ENCODE data around the gene HEY2. TPM values are rescaled to one million over a fixed set of nuclear protein-coding genes. Genes with fewer than 3 reads are reported as not detected.

HEY2 gene
- total RNA-seq (2021) = 5.6 and 6.6 TPM in 2 replicates
- long read RNA-seq, transcript HEY2-201 (5 exons, 2,678 nt) = major isoform, 12 of 20 reads
- long read RNA-seq, partial matches to known transcripts = 4 of 20 reads
- long read RNA-seq, other reads (novel, unspliced or antisense) = 3 of 20 reads

DNA sequence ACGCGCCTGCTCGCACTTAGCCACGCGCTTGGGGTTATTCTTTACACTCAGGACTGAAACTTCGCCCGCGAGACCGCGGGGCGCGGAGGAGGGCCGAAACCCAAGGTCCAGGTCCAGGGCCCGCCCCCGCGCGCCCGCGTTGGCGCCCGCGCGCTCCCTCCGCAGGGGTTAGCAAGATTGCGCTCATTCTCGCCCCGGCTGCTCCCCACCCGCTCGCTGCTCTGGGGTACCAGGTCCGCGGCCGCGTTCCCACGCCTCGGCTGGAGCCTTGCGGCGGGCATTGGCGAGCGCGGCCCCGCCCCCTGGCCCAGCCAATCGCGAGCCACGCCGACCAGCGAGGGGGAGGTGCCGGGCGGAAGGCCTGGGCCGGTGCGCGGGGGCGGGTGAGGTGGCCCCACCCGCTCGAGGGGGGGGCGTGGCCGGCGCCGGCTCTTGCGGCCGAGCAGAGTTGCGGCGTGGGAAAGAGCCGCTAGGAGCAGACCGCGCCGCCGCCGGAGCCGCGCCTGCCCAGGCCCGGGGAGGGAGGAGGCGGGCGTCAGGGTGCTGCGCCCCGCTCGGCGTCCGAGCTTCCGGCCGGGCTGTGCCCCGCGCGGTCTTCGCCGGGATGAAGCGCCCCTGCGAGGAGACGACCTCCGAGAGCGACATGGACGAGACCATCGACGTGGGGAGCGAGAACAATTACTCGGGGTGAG, at the start of gene HEY2:
Gene HEY2 (plus strand): TSS at position 460 of the 692 bp plus-strand sequence. CDS start 145 bp downstream, at position 605.
- Histone ChIP-seq H2BK12ac (ENCODE audit: insufficient read length, low read depth, low read length) (no peak within 1 kb of the TSS), H3K4me1 (ENCODE audit: insufficient read depth, low read length) (peaks cover 4% of the 10 kb centered on the region), H2BK120ac (ENCODE audit: low read depth, low read length, poor library complexity, severe bottlenecking) (no peak within 1 kb of the TSS), H3K18ac (ENCODE audit: insufficient read length, low read depth, low read length) (no peak within 1 kb of the TSS), H2BK5ac (ENCODE audit: insufficient read length, low read length) (no peak within 1 kb of the TSS), H3K27me3 (ENCODE audit: insufficient read depth, low read length) (peaks cover 10% of the 10 kb centered on the region; the same call in 1 of the 2 replicates), H3K56ac (ENCODE audit: insufficient read length, low read depth, low read length) (no peak within 1 kb of the TSS), H4K91ac (ENCODE audit: insufficient read length, low read depth, low read length) (no peak within 1 kb of the TSS), H3K14ac (ENCODE audit: insufficient read depth, low read length) (no peak within 1 kb of the TSS), H2AK5ac (ENCODE audit: insufficient read length, low read length) (no peak within 1 kb of the TSS), H3T11ph (ENCODE audit: low read length) (no peak within 1 kb of the TSS), H3K23ac (ENCODE audit: insufficient read length, low read depth, low read length) (no peak within 1 kb of the TSS), H3K9me3 (ENCODE audit: control insufficient read depth, low read depth, low read length) (no peaks in the 10 kb centered on the region), H2AFZ (ENCODE audit: low read length) (no peak within 1 kb of the TSS), H3K4me2 (ENCODE audit: insufficient read depth, insufficient read length, low read length) (peak within 1 kb of the TSS; percentile 98), H4K20me1 (ENCODE audit: control insufficient read depth, insufficient read depth, insufficient read length) (no peaks in the 10 kb centered on the region), H4K8ac (replicated peaks; ENCODE audit: insufficient read length, low read depth, low read length) (no peak within 1 kb of the TSS), H3K9ac (ENCODE audit: extremely low read depth, insufficient read length, low read length) (peak within 1 kb of the TSS; percentile 1), H3K4ac (ENCODE audit: low read depth, low read length) (no peak within 1 kb of the TSS), H4K5ac (ENCODE audit: insufficient read length, low read depth, low read length) (no peak within 1 kb of the TSS), H3K79me1 (ENCODE audit: insufficient read depth, low read depth, low read length, poor library complexity, severe bottlenecking) (no peaks in the 10 kb centered on the region), H2BK15ac (ENCODE audit: low read depth, low read length) (no peak within 1 kb of the TSS), H3K27ac (ENCODE audit: insufficient read length, low read depth, low read length) (no peak within 1 kb of the TSS), H3K79me2 (ENCODE audit: insufficient read depth, low read length) (peaks cover 2% of the 10 kb centered on the region; the same call in 1 of the 2 replicates), H3K23me2 (ENCODE audit: insufficient read length, low read depth, low read length, poor library complexity, severe bottlenecking) (peaks cover 27% of the 10 kb centered on the region), H2BK20ac (ENCODE audit: low read depth, low read length, poor library complexity, severe bottlenecking) (no peak within 1 kb of the TSS)
- H3K4me1 Mint-ChIP-seq = peaks cover 67 to 68% of the 10 kb centered on the region in 2 experiments
- no peaks in the 10 kb centered on the region; a peak in 1 of 5 replicates for H3K9me3 Mint-ChIP-seq
- WGBS (ENCODE audit: extremely low coverage, insufficient read length, low lambda C conversion rate) = no CpG with 5 or more reads among the region's 95 CpGs
- peak within 1 kb of the TSS in 2 of 3 experiments; percentile 67 to 94; a peak in 4 of 7 replicates for H3K27ac Mint-ChIP-seq
- no peaks in the 10 kb centered on the region for H3K36me3 Mint-ChIP-seq (ENCODE audit: insufficient read depth in 1 of 3, low read depth in 3 of 3)
- H3K4me3 Mint-ChIP-seq = peak within 1 kb of the TSS; percentile 84 to 98
- peaks cover 30% of the 10 kb centered on the region for H3K27me3 Mint-ChIP-seq (ENCODE audit: low read depth)
- DNase-seq = peak; percentile 91
- TF ChIP-seq, protein P1, sequence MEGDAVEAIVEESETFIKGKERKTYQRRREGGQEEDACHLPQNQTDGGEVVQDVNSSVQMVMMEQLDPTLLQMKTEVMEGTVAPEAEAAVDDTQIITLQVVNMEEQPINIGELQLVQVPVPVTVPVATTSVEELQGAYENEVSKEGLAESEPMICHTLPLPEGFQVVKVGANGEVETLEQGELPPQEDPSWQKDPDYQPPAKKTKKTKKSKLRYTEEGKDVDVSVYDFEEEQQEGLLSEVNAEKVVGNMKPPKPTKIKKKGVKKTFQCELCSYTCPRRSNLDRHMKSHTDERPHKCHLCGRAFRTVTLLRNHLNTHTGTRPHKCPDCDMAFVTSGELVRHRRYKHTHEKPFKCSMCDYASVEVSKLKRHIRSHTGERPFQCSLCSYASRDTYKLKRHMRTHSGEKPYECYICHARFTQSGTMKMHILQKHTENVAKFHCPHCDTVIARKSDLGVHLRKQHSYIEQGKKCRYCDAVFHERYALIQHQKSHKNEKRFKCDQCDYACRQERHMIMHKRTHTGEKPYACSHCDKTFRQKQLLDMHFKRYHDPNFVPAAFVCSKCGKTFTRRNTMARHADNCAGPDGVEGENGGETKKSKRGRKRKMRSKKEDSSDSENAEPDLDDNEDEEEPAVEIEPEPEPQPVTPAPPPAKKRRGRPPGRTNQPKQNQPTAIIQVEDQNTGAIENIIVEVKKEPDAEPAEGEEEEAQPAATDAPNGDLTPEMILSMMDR (conservative IDR thresholded peaks at IDR 0.05) = no peak

Measured in H9 (cell line).